RWPE2 (cell line): ENCODE results near the gene PER2.

ENCODE experiments used
- ATAC-seq: fragments of 200-7000 bp; cut with Tn5 transposase; 3 replicates; pipeline ENCODE4 v1.9.1; 2021; ENCODE audit warnings: low read depth
- DNase-seq: peaks from one replicate; pipeline ENCODE4 v3.0.0-alpha.2; 2020; ENCODE audit warnings: low spot score
- H3K27ac ChIP-seq: fragments of 450-650 bp; 2 replicates; pipeline ENCODE4 v1.5.1; 2017; ENCODE audit warnings: mild to moderate bottlenecking; ENCODE audit not compliant: poor library complexity, severe bottlenecking
- H3K27me3 ChIP-seq: fragments of 250-450 bp; sonication (Bioruptor Pico); 2 replicates; pipeline ENCODE4 v1.5.1; 2021; ENCODE audit warnings: mild to moderate bottlenecking, moderate library complexity; ENCODE audit not compliant: insufficient read depth, poor library complexity, severe bottlenecking
- H3K36me3 ChIP-seq: fragments of 250-450 bp; sonication (Bioruptor Pico); 2 replicates; pipeline ENCODE4 v1.5.1; 2020; ENCODE audit warnings: low read depth, mild to moderate bottlenecking, moderate library complexity
- H3K4me1 ChIP-seq: fragments of 250-450 bp; sonication (Bioruptor Pico); 2 replicates; pipeline ENCODE4 v1.5.1; 2021; ENCODE audit warnings: mild to moderate bottlenecking, moderate library complexity; ENCODE audit not compliant: insufficient read depth, poor library complexity, severe bottlenecking
- H3K4me3 ChIP-seq: fragments of 250-450 bp; sonication (Bioruptor Pico); 2 replicates; pipeline ENCODE4 v1.5.1; 2021; ENCODE audit warnings: mild to moderate bottlenecking, moderate library complexity; ENCODE audit not compliant: severe bottlenecking
- H3K9me3 ChIP-seq: fragments of 250-450 bp; sonication (Bioruptor Pico); 2 replicates; pipeline ENCODE4 v1.5.1; 2021; ENCODE audit warnings: mild to moderate bottlenecking, moderate library complexity; ENCODE audit not compliant: severe bottlenecking
- CTCF ChIP-seq: fragments of 450-650 bp; IDR thresholded peaks from one replicate; pipeline ENCODE4 v1.5.1; 2017; ENCODE audit warnings: mild to moderate bottlenecking, moderate library complexity; ENCODE audit not compliant: poor library complexity, severe bottlenecking

The PER2 gene

GRCh38 chr2:238295144-238296112, 7.0 kb upstream of the PER2 start:
- no peak for TF ChIP-seq CTCF
- Histone ChIP-seq H3K4me3 (no peak overlapping the region), H3K4me1 (peaks cover 9% of the 10 kb centered on the region), H3K36me3 (no peaks in the 10 kb centered on the region), H3K9me3 (no peaks in the 10 kb centered on the region), H3K27me3 (no peaks in the 10 kb centered on the region), H3K27ac (no peak overlapping the region)
- DNase-seq (no peak), ATAC-seq (no peak)

GRCh38 chr2:238294393-238295143, 6.2 kb upstream of the PER2 start:
- ATAC-seq (no peak), DNase-seq (no peak)
- Histone ChIP-seq H3K27ac (no peak overlapping the region), H3K27me3 (no peaks in the 10 kb centered on the region), H3K36me3 (no peaks in the 10 kb centered on the region), H3K9me3 (no peaks in the 10 kb centered on the region), H3K4me3 (no peak overlapping the region), H3K4me1 (peaks cover 15% of the 10 kb centered on the region)
- TF ChIP-seq CTCF, result no peak

- no peak overlapping the region for H3K4me3 ChIP-seq
- H3K4me1 ChIP-seq, result peaks cover 19% of the 10 kb centered on the region
- H3K36me3 ChIP-seq, result no peaks in the 10 kb centered on the region
- no peak overlapping the region for H3K27ac ChIP-seq
- no peaks in the 10 kb centered on the region for H3K9me3 ChIP-seq
- no peak for DNase-seq
- no peaks in the 10 kb centered on the region for H3K27me3 ChIP-seq
- no peak for ATAC-seq
- no peak for TF ChIP-seq CTCF
Measured at GRCh38 chr2:238294046-238294392, 5.6 kb upstream of the PER2 start.

GRCh38 chr2:238291550-238292281, 3.3 kb upstream of the PER2 start:
- Histone ChIP-seq H3K27ac (peak overlapping the region; percentile 85), H3K4me3 (no peak overlapping the region), H3K4me1 (peaks cover 26% of the 10 kb centered on the region), H3K36me3 (no peaks in the 10 kb centered on the region), H3K27me3 (no peaks in the 10 kb centered on the region), H3K9me3 (no peaks in the 10 kb centered on the region)
- no peak for DNase-seq
- ATAC-seq, result no peak
- TF ChIP-seq CTCF, result no peak
